Measurements from ENCODE around the gene FBXL20.
"Not testable (repeated sequence)": the region's sequence is repeated elsewhere in the genome, so short reads cannot be mapped to it uniquely, and the experiment has no call there.

Gene FBXL20

DNA sequence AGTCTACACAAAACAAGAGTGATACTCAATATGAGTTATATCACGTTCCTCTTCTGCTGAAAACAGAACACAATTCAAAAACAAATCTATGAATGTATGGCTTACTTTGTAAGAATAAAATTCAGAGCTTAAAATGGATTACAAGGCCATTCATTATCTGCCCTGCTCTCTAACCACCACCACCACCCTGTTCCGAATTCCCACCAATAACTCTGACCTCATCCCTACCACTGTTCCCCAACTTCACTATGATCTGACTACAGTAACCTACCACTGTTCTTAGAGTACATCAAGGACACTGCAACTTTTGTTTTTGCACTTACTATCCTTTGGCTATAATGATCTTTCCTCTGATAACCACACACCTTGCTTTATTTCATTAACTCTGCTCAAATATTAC lies 21.3 kb downstream of the FBXL20 start:
- no peak for DNase-seq

DNA sequence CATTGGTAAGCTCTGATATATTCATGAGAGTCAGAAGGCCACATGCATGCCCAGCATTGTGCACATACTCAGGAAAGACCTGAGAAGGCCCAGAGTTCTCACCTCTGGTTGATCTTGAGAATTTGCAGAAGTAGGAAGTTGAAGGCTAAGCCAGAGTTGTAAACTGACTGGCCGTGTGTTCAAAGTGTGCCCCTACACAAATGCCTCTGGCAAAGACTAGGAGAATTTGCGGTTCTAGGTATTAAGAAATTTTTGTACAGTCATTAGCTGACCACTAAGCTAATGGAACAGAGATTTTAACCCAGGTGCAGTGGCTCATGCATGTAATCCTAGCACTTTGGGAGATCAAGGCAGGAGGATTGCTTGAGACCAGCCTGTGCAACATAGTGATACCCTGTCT lies 25.0 kb downstream of the FBXL20 start:
- DNase-seq, result no peak

DNA sequence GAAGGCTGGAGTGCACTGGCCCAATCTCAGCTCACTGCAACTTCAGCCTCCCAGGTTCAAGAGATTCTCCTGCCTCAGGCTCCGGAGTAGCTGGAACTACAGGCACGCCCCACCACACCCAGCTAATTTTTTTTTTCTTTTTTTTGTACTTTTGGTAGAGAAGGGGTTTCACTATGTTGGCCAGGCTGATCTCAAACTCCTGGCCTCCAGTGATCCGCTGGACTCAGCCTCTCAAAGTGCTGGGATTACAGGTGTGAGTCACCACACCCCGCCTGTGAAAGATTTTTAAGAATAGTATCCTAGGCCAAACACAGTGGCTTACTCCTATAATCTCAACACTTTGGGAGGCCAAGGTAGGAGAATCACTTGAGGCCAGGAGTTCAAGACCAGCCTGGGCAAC lies 33.6 kb downstream of the FBXL20 start:
- not testable (repeated sequence) for DNase-seq

DNA sequence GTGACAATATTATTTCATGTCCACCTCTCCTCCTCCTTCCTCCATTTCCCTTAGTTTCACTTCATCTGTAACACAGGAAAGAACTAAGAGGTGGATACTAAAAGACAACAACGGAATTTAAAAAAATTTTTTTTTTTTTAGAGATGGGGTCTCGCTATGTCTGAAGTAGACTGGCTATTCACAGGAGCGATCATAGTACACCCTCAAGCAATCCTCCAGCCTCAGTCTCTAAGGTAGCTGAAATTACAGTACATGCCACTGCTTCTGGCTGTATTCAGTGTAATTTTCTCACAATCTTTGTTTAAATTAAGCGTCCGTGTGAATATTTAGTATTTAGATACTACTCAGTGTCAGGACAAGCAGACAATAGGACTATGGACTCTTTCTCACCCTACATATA lies 35.6 kb downstream of the FBXL20 start:
- no peak for DNase-seq

DNA sequence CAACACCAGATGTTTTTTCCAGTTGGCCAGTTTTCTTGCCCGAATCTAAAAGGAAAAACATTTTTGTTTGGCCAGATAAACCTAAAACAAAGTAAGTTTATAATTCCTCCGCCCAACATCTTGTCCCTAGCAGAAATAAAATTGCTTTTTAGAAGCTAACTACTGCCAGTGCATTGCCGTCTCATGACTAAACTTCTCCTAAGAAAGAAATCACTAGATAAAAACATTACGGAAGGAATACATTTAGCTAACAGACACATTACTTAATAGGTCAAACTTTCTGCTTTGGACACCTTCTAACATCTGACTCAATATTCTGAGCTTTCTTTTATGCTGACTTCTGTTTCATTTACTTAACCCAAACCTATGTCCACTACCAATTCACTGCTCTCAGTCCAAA lies 36.2 kb downstream of the FBXL20 start:
- DNase-seq, result no peak

DNA sequence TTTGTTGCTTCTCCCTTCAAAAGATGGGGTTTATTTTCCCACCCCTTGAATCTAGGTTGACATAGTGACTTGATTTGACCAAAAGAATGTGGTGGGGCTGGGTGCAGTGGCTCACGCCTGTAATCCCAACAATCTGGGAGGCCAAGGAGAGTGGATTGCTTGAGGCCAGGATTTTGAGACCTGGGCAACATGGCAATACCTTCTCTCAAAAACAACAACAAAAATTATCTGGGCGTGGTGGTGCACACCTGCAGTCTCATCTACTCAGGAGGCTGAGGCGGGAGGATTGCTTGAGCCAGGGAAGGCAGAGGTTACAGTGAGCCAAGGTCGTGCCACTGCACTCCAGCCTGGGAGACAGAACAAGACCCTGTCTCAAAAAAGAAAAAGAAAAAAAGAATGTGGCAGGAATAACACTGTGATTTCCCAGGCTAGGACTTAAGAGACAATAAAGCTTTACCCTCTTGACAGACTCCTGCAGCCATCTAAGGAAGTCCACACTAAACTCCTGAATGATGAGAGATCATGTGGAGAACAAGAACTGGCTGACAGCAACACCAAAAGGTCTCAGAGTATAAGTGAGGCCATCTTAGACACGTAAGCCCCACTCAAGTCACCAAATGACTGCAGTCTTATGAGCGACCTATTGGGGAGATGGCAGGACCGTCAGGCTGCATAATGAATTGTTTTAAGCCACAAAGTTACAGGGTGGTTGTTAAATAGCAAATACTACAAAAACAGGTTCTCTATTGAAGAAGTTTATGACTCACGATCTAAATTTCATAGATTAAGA lies 37.0 kb downstream of the FBXL20 start:
- no peak for DNase-seq

DNA sequence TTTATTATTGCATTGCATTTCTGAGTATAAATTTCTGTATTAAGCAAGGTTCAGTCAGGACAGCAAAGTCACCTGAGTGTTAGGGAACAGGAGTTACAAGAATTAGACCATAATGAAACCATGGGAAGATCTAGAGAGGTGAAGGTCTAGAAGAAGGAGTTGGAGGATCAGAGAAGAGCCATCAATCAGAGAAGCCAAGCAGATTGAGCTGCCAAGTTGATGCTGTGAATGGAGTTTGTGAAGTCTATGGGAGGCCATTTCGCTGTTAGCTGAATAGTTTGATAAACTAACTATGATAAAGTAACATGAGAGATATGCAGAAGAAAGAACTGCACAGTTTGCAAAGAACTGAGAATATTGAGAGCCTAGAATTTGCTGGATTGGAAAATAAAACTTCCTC lies 40.4 kb downstream of the FBXL20 start:
- no peak for DNase-seq

DNA sequence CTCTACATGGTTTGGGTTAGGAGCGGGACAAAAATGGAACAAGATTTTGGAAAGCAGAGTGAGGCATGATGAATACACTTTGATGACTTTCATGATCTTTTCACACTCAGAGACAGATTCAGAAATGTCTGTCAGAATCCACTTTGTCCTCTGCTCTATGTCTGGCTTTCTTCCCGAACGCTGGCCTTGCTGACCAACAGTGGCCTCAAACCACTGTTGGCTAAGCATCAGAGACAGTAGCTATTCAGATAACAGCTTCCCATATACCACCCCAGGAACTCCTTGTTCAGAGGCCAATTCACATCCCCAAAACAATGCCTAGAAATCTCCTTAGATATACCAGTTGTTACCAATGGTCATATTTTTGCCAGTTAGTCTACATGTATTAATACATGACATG lies 40.9 kb downstream of the FBXL20 start:
- DNase-seq, result no peak

DNA sequence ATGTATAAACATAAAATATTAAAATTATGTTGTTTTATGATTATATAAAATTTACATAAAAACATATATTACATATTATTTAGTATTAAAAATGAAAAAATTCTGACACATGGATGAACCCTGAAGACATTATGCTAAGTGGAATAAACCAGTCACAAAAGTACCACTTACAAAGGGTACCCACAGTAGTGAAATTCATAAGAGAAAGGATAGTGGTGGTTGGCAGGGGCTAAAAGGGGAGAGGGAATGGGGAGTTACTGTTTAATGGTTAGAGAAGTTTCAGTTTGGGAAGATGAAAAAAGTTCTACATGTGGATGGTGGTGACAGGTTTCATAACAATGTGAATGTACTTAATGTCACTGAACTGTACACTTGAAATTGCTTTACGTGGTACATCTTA lies 41.4 kb downstream of the FBXL20 start:
- no peak for DNase-seq

DNA sequence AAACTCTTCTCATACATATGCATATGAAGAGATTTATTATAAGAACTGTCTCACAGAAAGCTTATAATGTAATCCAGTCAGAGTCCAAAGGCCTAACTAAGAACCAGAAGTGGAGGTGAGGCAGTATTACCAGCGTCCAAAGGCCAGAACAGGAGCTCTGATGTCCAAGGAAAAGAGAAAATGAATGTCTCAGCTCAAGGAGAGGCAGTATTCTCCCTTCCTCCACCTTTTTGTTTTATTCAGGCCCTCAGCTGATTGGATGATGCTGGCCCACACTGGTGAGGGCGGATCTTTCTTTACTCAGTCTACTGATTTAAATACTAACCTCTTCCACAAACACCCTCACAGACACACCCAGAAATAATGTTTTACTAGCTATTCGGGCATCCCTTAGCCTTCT lies 43.4 kb downstream of the FBXL20 start:
- no peak for DNase-seq

DNA sequence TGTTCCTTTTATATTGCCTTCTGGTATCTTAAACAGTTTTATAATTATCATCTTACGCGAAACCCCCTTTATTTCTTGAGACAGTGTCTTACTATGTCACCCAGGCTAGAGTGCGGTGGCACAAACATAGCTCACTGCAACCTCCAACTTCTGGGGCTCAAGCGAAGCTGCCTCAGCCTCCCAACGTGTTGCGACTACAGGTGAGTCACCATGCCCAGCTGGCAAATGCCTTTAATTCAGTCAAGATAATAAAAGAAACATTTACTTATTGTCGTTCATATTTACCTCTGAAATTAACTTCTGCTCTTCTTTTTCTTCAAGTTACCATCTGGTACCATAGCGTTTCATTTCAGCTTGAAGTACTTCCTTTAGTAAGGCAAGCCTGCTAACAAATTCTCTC lies 43.9 kb downstream of the FBXL20 start:
- no peak for DNase-seq

DNA sequence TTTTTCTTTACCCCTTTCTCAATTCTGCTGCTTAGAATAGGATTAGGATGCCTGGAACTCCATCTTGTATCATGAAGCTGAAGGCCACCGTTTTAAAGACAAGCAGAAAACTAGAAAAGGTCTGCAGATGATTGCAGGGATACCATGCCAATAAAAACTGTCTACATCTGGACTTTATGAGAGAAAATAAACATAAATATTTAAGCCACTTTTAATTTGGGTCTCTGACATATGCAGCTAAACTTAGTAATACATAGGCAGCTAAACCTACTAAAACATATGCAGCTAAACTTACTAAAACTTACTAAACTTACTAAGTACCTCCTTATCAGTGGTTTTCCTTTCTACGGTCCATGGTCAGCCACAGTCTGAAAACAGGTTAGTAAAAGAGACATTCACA lies 48.4 kb downstream of the FBXL20 start:
- DNase-seq, result no peak

DNA sequence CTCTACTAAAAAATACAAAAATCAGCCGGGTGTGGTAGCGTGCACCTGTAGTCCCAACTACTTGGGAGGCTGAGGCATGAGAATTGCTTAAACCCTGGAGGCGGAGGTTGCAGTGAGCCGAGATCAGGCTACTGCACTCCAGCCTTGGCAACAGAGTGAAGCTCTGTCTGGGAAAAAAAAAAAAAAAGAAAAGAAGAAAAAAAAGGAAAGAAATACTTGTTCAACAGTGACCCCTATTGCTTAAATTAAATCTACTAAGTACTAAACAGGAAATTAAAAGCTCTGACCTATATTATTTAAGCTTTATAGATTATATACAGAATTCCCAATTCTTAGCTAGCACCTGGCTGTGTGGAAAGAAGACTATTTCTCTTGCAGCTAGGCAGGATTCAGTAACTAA lies 48.9 kb downstream of the FBXL20 start:
- DNase-seq, result no peak

DNA sequence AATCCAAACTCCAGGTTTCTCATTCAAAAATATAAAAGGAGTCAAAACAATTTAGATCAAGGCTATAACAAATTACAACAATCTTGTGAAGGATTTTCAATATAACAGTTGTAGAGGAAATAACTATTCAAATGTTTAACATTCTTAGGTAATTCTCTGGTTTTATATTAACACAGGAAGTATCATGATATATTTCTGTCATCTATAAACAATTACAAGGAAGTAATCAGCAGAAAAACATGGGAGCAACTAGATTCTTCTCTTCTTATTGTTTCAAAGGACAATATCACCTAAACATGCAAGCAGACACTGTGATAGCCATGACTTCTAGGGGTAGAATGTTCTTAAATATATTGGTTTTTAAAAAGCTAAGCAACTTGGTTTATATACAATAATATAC lies 49.9 kb downstream of the FBXL20 start:
- no peak for DNase-seq

DNA sequence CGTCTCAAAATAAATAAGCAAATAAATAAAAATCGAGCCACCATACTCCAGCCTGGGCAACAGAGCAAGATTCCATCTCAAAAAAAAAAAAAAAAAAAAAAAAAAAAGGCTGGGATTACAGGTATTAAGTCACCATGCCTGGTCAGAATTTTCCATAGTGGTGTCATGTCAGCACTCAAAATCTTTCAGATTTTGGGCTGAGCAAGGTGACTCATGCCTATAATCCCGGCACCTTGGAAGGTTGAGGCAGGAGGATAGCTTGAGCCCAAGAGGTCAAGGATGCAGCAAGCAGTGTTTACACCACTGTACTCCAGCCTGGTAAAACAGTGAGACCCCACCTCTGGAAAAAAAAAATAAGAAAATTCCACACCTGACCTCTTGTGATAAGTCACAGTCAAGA lies 52.2 kb downstream of the FBXL20 start:
- no peak for DNase-seq

DNA sequence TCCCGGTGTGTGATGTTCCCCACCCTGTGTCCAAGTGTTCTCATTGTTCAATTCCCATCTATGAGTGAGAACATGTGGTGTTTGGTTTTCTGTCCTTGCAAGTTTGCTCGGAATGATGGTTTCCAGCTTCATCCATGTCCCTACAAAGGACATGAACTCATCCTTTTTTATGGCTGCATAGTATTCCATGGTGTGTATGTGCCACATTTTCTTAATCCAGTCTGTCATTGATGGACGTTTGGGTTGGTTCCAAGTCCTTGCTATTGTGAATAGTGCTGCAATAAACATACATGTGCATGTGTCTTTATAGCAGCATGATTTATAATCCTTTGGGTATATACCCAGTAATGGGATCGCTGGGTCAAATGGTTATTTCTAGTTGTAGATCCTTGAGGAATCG lies 54.6 kb downstream of the FBXL20 start:
- not testable (repeated sequence) for DNase-seq

DNA sequence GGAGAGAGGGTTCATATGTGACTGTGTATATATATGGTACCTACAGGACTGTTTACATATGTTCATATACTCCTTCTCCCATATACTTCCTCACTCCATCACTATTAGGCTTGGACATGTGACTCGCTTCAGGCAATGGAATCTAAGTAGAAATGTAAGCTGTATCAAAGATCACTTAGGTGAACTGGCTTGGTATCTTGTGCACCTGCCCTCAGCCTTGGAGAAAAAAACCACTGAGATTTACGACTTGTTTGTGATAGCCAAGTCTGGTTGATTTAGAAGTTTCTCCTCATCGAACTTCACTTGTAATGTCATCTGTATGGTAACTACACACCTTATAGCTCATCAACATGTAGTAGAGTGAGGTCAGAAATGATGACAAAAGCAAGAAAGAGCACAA lies 59.9 kb downstream of the FBXL20 start:
- no peak for DNase-seq

DNA sequence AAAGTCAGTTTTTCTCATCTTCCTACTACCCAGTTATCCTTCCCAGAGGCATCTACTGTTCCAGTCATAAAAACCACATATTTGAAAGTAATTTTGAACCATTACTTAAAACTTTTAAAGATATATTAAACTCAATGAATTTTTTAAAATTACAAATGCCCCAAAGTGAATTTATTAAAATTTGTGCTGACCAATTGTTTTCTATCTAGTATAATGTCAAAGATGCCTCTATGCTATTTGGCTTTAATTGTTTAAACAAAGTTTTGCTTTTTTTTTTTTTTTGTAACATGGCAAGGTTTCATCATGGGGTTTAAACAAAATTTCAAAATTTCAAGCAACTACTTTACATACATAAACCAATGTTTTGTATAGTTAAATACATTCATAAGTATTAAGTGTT lies 60.7 kb downstream of the FBXL20 start:
- no peak for DNase-seq

DNA sequence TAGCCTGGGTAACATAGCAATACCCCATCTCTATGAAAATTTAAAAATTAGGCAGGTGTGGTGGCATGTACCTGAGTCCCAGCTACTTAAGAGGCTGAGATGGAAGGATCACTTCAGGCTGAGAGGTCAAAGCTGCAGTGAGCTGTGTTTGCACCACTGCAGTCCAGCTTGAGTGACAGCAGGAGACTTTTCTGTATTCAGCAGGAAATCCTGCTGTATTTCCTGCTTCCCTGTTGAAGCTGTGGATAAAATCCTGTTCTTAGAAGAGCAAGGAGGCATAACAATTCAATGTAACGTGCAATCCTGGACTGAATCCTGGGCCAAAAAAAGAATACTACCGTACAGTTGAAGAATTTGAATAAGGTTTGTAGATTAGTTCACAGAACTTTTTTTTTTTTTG lies 62.2 kb downstream of the FBXL20 start:
- no peak for DNase-seq

DNA sequence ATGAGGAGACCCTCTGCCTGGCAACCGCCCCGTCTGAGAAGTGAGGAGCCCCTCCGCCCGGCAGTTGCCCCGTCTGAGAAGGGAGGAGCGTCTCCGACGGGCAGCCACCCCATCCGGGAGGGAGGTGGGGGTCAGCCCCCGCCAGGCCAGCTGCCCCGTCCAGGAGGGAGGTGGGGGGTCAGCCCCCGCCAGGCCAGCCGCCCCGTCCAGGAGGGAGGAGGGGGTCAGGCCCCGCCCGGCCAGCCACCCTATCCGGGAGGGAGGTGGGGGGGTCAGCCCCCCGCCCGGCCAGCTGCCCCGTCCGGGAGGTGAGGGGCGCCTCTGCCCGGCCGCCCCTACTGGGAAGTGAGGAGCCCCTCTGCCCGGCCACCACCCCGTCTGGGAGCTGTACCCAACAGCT lies 63.8 kb downstream of the FBXL20 start:
- not testable (repeated sequence) for DNase-seq

DNA sequence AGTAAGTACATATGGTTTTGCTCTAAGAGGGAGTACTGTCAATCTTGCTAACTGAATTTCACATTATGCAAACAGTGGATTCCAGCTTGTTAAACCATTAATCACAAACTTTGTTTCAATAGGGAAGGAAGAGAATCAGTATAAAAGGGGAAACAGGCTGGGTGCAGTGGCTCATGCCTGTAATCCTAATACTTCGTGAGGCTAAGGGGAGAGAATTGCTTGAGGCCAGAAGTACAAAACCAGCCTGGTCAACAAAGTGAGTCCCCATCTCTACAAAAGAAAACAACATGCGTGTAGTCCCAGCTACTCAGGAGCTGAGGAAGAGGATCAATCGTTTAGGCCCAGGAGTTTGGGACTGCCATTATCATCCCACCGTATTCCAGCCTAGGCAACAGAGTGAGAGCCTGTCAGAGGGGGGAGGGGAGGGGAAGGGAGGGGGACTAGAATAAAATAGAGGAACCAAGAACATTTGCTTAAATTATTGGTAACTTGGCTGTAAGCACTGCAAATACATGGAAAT lies 65.7 kb downstream of the FBXL20 start:
- DNase-seq, result no peak

DNA sequence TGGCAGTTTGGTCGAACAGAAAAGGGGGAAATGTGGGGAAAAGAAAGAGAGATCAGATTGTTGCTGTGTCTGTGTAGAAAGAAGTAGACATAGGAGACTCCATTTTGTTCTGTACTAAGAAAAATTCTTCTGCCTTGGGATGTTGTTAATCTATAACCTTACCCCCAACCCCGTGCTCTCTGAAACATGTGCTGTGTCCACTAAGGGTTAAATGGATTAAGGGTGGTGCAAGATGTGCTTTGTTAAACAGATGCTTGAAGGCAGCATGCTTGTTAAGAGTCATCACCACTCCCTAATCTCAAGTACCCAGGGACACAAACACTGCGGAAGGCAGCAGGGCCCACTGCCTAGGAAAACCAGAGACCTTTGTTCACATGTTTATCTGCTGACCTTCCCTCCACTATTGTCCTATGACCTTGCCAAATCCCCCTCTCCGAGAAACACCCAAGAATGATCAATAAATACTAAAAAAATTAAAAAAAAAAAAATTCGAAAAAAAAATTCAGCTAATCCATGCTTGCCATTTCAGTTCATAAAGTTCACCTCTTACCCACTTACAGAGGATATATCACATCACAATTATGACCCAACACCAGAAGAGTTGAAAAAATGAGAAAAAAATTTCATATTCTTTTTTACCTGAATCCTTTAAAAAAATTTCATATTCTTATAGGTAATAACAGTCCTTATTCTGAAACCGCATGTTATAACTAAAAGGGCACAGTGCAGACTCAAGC lies 67.2 kb downstream of the FBXL20 start:
- not testable (repeated sequence) for DNase-seq

DNA sequence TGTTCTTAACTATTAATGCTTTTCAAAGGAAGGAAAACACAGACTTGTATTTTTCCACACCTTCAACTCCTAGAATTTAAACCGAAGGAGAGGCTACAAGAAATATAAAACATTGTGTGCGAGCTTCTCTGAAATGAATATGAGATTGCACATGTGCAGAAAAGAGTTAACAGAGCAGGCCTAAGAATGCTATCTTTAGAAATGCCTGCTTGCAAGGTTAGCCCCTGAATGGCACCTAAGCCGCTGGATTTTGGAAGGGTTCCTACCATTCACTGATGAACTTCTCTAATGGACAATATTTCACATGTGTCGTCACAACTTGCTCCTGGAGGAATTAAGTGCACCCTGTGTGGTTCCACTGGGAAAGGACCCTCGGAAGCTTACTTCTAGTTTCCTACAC lies 69.3 kb downstream of the FBXL20 start:
- DNase-seq, result no peak

DNA sequence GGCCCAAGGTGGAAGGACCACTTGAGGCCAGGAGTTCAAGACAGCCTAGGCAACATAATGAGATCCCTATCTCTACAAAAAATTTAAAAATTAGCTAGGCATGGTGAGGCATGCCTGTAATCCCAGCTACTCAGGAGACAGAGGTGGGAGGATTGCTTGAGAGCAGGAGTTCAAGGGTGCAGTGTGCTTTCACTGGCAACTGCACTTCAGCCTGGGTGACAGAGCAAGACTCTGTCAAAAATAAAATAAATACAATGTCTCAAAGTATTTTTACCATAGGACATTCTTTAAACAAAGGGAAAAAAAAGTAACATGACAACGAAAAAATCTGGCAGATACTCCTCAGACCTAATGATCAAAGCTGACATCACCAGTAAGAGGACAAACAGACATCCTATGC lies 72.6 kb downstream of the FBXL20 start:
- DNase-seq, result no peak

DNA sequence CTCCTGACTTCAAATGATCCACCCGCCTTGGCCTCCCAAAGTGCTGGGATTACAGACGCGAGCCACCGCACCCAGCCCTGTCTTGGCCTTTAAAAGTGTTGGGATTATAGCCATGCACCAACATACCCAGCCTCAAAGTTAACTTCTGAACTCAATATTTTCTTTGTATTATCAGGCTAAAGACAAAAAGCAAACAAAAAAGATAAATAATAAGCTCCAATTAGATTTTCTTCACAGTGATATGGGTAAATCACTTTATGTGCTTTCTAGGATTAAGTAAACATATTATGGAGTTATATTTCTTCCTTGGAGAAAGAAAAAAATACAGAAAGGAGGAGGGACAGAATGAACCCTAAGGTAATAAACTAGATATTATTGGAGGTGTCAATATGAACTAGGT lies 74.3 kb downstream of the FBXL20 start:
- DNase-seq, result no peak

All from activated T-cell treated with anti-CD3 and anti-CD28 coated beads, Interleukin-2, amount 50 U/mL, for 1 hour (primary cell).